H9 (cell line): Measurements from ENCODE around the gene MDK. TPM values are rescaled to one million over a fixed set of nuclear protein-coding genes. Genes with fewer than 3 reads are reported as not detected.

ENCODE experiments used
- DNase-seq: peaks from one replicate; pipeline ENCODE4 v3.0.0-alpha.2; 2017
- H2AFZ ChIP-seq: one replicate; pipeline ENCODE4 v1.6.1; 2013; ENCODE audit warnings: mild to moderate bottlenecking, low read length, control low read depth, moderate library complexity
- H2AK5ac ChIP-seq: 2 replicates; pipeline ENCODE4 v1.6.1; 2013; ENCODE audit warnings: low read length, control low read depth, mixed read lengths; ENCODE audit not compliant: insufficient read length
- H2BK120ac ChIP-seq: one replicate; pipeline ENCODE4 v1.6.1; 2013; ENCODE audit warnings: low read depth, mild to moderate bottlenecking, low read length, control low read depth, inconsistent platforms; ENCODE audit not compliant: poor library complexity, severe bottlenecking
- H2BK12ac ChIP-seq: 2 replicates; pipeline ENCODE4 v1.6.1; 2013; ENCODE audit warnings: low read length, control low read depth, mixed read lengths, low read depth; ENCODE audit not compliant: insufficient read length
- H2BK15ac ChIP-seq: 2 replicates; pipeline ENCODE4 v1.6.1; 2013; ENCODE audit warnings: low read depth, low read length, control low read depth
- H2BK20ac ChIP-seq: one replicate; pipeline ENCODE4 v1.6.1; 2013; ENCODE audit warnings: low read depth, mild to moderate bottlenecking, low read length, control low read depth, inconsistent platforms; ENCODE audit not compliant: poor library complexity, severe bottlenecking
- H2BK5ac ChIP-seq: 2 replicates; pipeline ENCODE4 v1.6.1; 2013; ENCODE audit warnings: low read length, control low read depth, mixed read lengths; ENCODE audit not compliant: insufficient read length
- H3K14ac ChIP-seq: 2 replicates; pipeline ENCODE4 v1.6.1; 2013; ENCODE audit warnings: low read length, control low read depth; ENCODE audit not compliant: insufficient read depth
- H3K18ac ChIP-seq: 2 replicates; pipeline ENCODE4 v1.6.1; 2013; ENCODE audit warnings: low read depth, mild to moderate bottlenecking, mixed read lengths, low read length, control low read depth; ENCODE audit not compliant: insufficient read length
- H3K23ac ChIP-seq: 2 replicates; pipeline ENCODE4 v1.6.1; 2013; ENCODE audit warnings: low read length, control low read depth, mixed read lengths, low read depth; ENCODE audit not compliant: insufficient read length
- H3K23me2 ChIP-seq: 2 replicates; pipeline ENCODE4 v1.6.1; 2013; ENCODE audit warnings: low read depth, mild to moderate bottlenecking, mixed read lengths, low read length, control low read depth; ENCODE audit not compliant: insufficient read length, poor library complexity, severe bottlenecking
- H3K27ac ChIP-seq: 2 replicates; pipeline ENCODE4 v1.5.1; 2013; ENCODE audit warnings: low read length, control low read depth, mixed read lengths, low read depth; ENCODE audit not compliant: insufficient read length
- H3K27me3 ChIP-seq: 2 replicates; pipeline ENCODE4 v1.6.1; 2013; ENCODE audit warnings: low read length, control low read depth, inconsistent platforms; ENCODE audit not compliant: insufficient read depth
- H3K4ac ChIP-seq: 2 replicates; pipeline ENCODE4 v1.6.1; 2013; ENCODE audit warnings: low read depth, mild to moderate bottlenecking, control low read depth, inconsistent platforms, low read length, moderate library complexity
- H3K4me1 ChIP-seq: 2 replicates; pipeline ENCODE4 v1.6.1; 2013; ENCODE audit warnings: low read length, control low read depth, inconsistent platforms; ENCODE audit not compliant: insufficient read depth
- H3K4me2 ChIP-seq: 2 replicates; pipeline ENCODE4 v1.6.1; 2013; ENCODE audit warnings: low read length, control low read depth, mixed read lengths; ENCODE audit not compliant: insufficient read length, insufficient read depth
- H3K56ac ChIP-seq: 2 replicates; pipeline ENCODE4 v1.6.1; 2013; ENCODE audit warnings: low read depth, mild to moderate bottlenecking, mixed read lengths, low read length, control low read depth; ENCODE audit not compliant: insufficient read length
- H3K79me1 ChIP-seq: 2 replicates; pipeline ENCODE4 v1.6.1; 2013; ENCODE audit warnings: low read depth, mild to moderate bottlenecking, moderate library complexity, low read length, control low read depth, inconsistent platforms; ENCODE audit not compliant: insufficient read depth, poor library complexity, severe bottlenecking
- H3K79me2 ChIP-seq: 2 replicates; pipeline ENCODE4 v1.6.1; 2013; ENCODE audit warnings: low read length, control low read depth, inconsistent platforms; ENCODE audit not compliant: insufficient read depth
- H3K9ac ChIP-seq: 2 replicates; pipeline ENCODE4 v1.6.1; 2013; ENCODE audit warnings: low read length, control low read depth, mixed read lengths; ENCODE audit not compliant: insufficient read length; ENCODE audit errors: extremely low read depth
- H3K9me3 ChIP-seq: one replicate; pipeline ENCODE4 v1.6.1; 2013; ENCODE audit warnings: low read depth, low read length, inconsistent platforms; ENCODE audit not compliant: control insufficient read depth
- H3T11ph ChIP-seq: one replicate; pipeline ENCODE4 v1.6.1; 2013; ENCODE audit warnings: mild to moderate bottlenecking, low read length, control low read depth, inconsistent platforms
- H4K20me1 ChIP-seq: one replicate; pipeline ENCODE4 v1.6.1; 2013; ENCODE audit not compliant: control insufficient read depth, insufficient read length, insufficient read depth
- H4K5ac ChIP-seq: 2 replicates; pipeline ENCODE4 v1.6.1; 2013; ENCODE audit warnings: low read depth, mild to moderate bottlenecking, mixed read lengths, low read length, control low read depth; ENCODE audit not compliant: insufficient read length
- H4K8ac ChIP-seq: replicated peaks from 2 replicates; pipeline ENCODE4 v1.6.1; 2013; ENCODE audit warnings: low read length, control low read depth, mixed read lengths, low read depth; ENCODE audit not compliant: insufficient read length
- H4K91ac ChIP-seq: 2 replicates; pipeline ENCODE4 v1.6.1; 2013; ENCODE audit warnings: low read depth, mild to moderate bottlenecking, moderate library complexity, mixed read lengths, low read length, control low read depth; ENCODE audit not compliant: insufficient read length
- H3K27ac Mint-ChIP-seq, 3 experiments: 2 replicates in 2 of 3; 3 replicates in 1 of 3; pipeline ENCODE4 v1.8.0; 2020 to 2021; ENCODE audit warnings: mixed read lengths in 3 of 3, mild to moderate bottlenecking in 1 of 3, moderate library complexity in 1 of 3
- H3K27me3 Mint-ChIP-seq: 2 replicates; pipeline ENCODE4 v1.8.0; 2021; ENCODE audit warnings: low read depth, mild to moderate bottlenecking, moderate library complexity, mixed read lengths
- H3K36me3 Mint-ChIP-seq, 3 experiments: 2 replicates in 2 of 3; 3 replicates in 1 of 3; pipeline ENCODE4 v1.8.0; 2020 to 2021; ENCODE audit warnings: low read depth in 3 of 3, mixed read lengths in 3 of 3; ENCODE audit not compliant: insufficient read depth in 1 of 3
- H3K4me1 Mint-ChIP-seq, 2 experiments: 2 replicates each; pipeline ENCODE4 v1.8.0; 2020; ENCODE audit warnings: mixed read lengths in 2 of 2
- H3K4me3 Mint-ChIP-seq, 2 experiments: 2 replicates in 1 of 2; 3 replicates in 1 of 2; pipeline ENCODE4 v1.8.0; 2020 to 2021; ENCODE audit warnings: mild to moderate bottlenecking in 2 of 2, mixed read lengths in 2 of 2, moderate library complexity in 1 of 2
- H3K9me3 Mint-ChIP-seq, 2 experiments: 2 replicates in 1 of 2; 3 replicates in 1 of 2; pipeline ENCODE4 v1.8.0; 2020; ENCODE audit warnings: mild to moderate bottlenecking in 2 of 2, mixed read lengths in 2 of 2, moderate library complexity in 1 of 2
- CTCF ChIP-seq: fragments of 200-600 bp; sonication (generic); conservative IDR thresholded peaks from 3 replicates; pipeline ENCODE4 v1.8.0; 2021; ENCODE audit warnings: antibody characterized with exemption, mild to moderate bottlenecking
- WGBS: extraction: QIAGEN DNeasy Blood & Tissue Kit; methylation state at CpG from one replicate; pipeline ENCODE4 v1.1.7; 2013; ENCODE audit warnings: missing lambda C conversion rate, low lambda C conversion rate, mixed read lengths; ENCODE audit not compliant: insufficient read length; ENCODE audit errors: extremely low coverage; 5-methylcytosine and 5-hydroxymethylcytosine counted together
- total RNA-seq: library from RNA; stranded (reverse); gene quantifications from 2 replicates; pipeline ENCODE4 v1.2.1, GENCODE V29; 2021

The MDK gene
- total RNA-seq, 1 experiment from 2014 or later: 392 TPM

GRCh38 chr11:46376258-46377050 is 5.0 kb upstream of the MDK start:
- H2BK20ac ChIP-seq: no peak overlapping the region
- Mint-ChIP-seq H3K36me3 (peaks cover 13 to 48% (median 45%) of the 10 kb centered on the region in 3 experiments; a peak in 6 of 7 replicates), H3K27me3 (no peaks in the 10 kb centered on the region), H3K4me1 (peaks cover 6 to 8% of the 10 kb centered on the region in 2 experiments), H3K4me3 (no peak overlapping the region), H3K9me3 (no peaks in the 10 kb centered on the region; a peak in 1 of 5 replicates), H3K27ac (no peak overlapping the region; a peak in 1 of 7 replicates)
- no peak overlapping the region for H2AFZ ChIP-seq
- H4K8ac ChIP-seq: no peak overlapping the region
- no CpG with 5 or more reads among the region's 19 CpGs for WGBS
- no peak overlapping the region for H2BK15ac ChIP-seq
- H3K4me1 ChIP-seq: no peaks in the 10 kb centered on the region
- H2BK12ac ChIP-seq: no peak overlapping the region
- H3T11ph ChIP-seq: no peak overlapping the region
- no peak overlapping the region for H3K4ac ChIP-seq
- no peaks in the 10 kb centered on the region for H3K27me3 ChIP-seq
- no peak overlapping the region for H3K23ac ChIP-seq
- no peaks in the 10 kb centered on the region for H3K79me2 ChIP-seq
- H3K18ac ChIP-seq: no peak overlapping the region
- no peaks in the 10 kb centered on the region for H4K20me1 ChIP-seq
- H4K5ac ChIP-seq: no peak overlapping the region
- no peak overlapping the region for H3K14ac ChIP-seq
- no peak overlapping the region for H2BK120ac ChIP-seq
- no peak overlapping the region for H3K9ac ChIP-seq
- no peak for TF ChIP-seq CTCF
- no peaks in the 10 kb centered on the region for H3K79me1 ChIP-seq
- H3K9me3 ChIP-seq: no peaks in the 10 kb centered on the region
- H3K27ac ChIP-seq: no peak overlapping the region
- H2BK5ac ChIP-seq: no peak overlapping the region
- H3K56ac ChIP-seq: no peak overlapping the region
- no peak overlapping the region for H4K91ac ChIP-seq
- H3K23me2 ChIP-seq: no peaks in the 10 kb centered on the region
- no peak for DNase-seq
- H3K4me2 ChIP-seq: no peak overlapping the region
- H2AK5ac ChIP-seq: no peak overlapping the region
